Tibial nerve (tissue), 4 donors: ENCODE measurements around the gene RBP3.

ENCODE experiments used
- EP300 ChIP-seq, 2 donors: sonication (generic); formaldehyde crosslinking; IDR thresholded peaks; one replicate each; pipeline ENCODE4 v1.6.1; 2017; ENCODE audit warnings: antibody characterized with exemption in 2 of 2, mild to moderate bottlenecking in 1 of 2
- POLR2A ChIP-seq, 2 donors: fragments of 450-650 bp; IDR thresholded peaks; one replicate each; pipeline ENCODE4 v1.6.1; 2017; ENCODE audit warnings: antibody characterized with exemption in 2 of 2, mild to moderate bottlenecking in 2 of 2, moderate library complexity in 2 of 2
- TF ChIP-seq, protein P1 (sequence below), 5 experiments: fragments of 200-600 bp in 3 of 5; fragments of 450-650 bp in 2 of 5; sonication (generic) in 3 of 5; IDR thresholded peaks; one replicate each; pipeline ENCODE4 v1.5.1; 2016 to 2019; ENCODE audit warnings: antibody characterized with exemption in 5 of 5, mild to moderate bottlenecking in 3 of 5, moderate library complexity in 2 of 5

GRCh38 chr10:47331954-47332353 lies 16.2 kb upstream of the RBP3 start:
- TF ChIP-seq, protein P1, sequence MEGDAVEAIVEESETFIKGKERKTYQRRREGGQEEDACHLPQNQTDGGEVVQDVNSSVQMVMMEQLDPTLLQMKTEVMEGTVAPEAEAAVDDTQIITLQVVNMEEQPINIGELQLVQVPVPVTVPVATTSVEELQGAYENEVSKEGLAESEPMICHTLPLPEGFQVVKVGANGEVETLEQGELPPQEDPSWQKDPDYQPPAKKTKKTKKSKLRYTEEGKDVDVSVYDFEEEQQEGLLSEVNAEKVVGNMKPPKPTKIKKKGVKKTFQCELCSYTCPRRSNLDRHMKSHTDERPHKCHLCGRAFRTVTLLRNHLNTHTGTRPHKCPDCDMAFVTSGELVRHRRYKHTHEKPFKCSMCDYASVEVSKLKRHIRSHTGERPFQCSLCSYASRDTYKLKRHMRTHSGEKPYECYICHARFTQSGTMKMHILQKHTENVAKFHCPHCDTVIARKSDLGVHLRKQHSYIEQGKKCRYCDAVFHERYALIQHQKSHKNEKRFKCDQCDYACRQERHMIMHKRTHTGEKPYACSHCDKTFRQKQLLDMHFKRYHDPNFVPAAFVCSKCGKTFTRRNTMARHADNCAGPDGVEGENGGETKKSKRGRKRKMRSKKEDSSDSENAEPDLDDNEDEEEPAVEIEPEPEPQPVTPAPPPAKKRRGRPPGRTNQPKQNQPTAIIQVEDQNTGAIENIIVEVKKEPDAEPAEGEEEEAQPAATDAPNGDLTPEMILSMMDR (IDR thresholded peaks at IDR 0.05) = no peak
- TF ChIP-seq POLR2A (IDR thresholded peaks at IDR 0.05) (no peak), EP300 (IDR thresholded peaks at IDR 0.05) (no peak)
